ENCODE results near the gene ARRDC2.

ARRDC2 gene

GRCh38 chr19:18059297-18059696 lies 51.3 kb downstream of the ARRDC2 start:
- DNase-seq, result no peak

GRCh38 chr19:18059902-18060301 lies 51.9 kb downstream of the ARRDC2 start:
- DNase-seq, result no peak

- no peak for DNase-seq
Observed at GRCh38 chr19:18060472-18060871, 52.5 kb downstream of the ARRDC2 start.

GRCh38 chr19:18062028-18062427 lies 54.1 kb downstream of the ARRDC2 start:
- DNase-seq, result no peak

- no peak for DNase-seq
Observed at GRCh38 chr19:18063463-18063862, 55.5 kb downstream of the ARRDC2 start.

All from inflammatory macrophage treated with lipopolysaccharide for 1 hour (primary cell).